BLaER1 (cell line): ENCODE data around the gene AGMAT.

Source experiments
- H3K27ac ChIP-seq: shearing (Covaris generic); formaldehyde crosslinking; 2 replicates; pipeline ENCODE4 v1.8.1; 2022
- H3K27me3 ChIP-seq: shearing (Covaris generic); formaldehyde crosslinking; 2 replicates; pipeline ENCODE4 v1.8.1; 2022
- H3K36me3 ChIP-seq: shearing (Covaris generic); formaldehyde crosslinking; 2 replicates; pipeline ENCODE4 v1.8.1; 2022
- H3K4me1 ChIP-seq: shearing (Covaris generic); formaldehyde crosslinking; 2 replicates; pipeline ENCODE4 v1.8.1; 2022
- H3K4me2 ChIP-seq: shearing (Covaris generic); formaldehyde crosslinking; 2 replicates; pipeline ENCODE4 v1.8.1; 2022
- H3K4me3 ChIP-seq: shearing (Covaris generic); formaldehyde crosslinking; 2 replicates; pipeline ENCODE4 v1.8.1; 2022
- H3K9ac ChIP-seq: shearing (Covaris generic); formaldehyde crosslinking; 2 replicates; pipeline ENCODE4 v1.8.1; 2022
- H3K9me3 ChIP-seq: shearing (Covaris generic); formaldehyde crosslinking; 2 replicates; pipeline ENCODE4 v1.8.1; 2022
- H4K20me1 ChIP-seq: shearing (Covaris generic); formaldehyde crosslinking; 2 replicates; pipeline ENCODE4 v1.8.1; 2022
- Cebpa-rat ChIP-seq: shearing (Covaris generic); IDR thresholded peaks from 2 replicates; pipeline ENCODE4 v1.8.1; 2022

The AGMAT gene

DNA sequence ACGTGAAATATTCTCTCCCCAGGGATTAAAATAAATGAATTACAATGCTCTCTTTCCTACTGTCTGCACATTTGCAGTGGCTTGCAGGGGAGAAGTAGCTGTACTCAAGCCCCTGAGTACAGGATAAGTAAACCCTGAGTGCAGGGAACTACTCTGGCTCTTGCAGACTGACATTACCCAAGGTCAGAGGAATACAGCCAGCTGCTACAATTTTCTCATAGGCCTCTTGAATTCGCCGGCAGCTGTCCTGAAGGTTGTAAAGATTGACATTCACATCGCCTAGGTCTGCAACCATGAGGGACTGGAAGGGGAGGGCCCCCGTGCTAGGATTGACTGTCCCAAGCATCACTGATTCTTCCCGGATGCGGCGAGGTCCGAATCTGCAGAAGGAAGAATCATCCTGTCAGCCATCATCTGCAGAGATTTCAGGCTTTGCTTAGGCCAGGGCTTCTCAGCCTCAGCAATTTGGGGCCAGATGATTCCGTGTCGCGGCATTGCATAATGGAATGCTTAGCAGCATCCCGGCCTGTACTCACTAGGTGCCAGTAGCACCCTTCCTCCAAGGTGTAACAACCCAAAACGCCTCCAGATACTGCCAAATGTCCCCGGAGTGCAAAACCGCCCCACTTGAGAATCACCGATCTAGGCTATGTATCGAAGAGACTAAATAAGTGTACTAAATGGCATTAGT, 1.7 kb downstream of the AGMAT start:
- Histone ChIP-seq H3K9me3 (0 out of 2 replicates have a peak, but pooled peaks cover 2% of the 10 kb centered on the region), H3K36me3 (peaks cover 3% of the 10 kb centered on the region; the same call in 1 of the 2 replicates), H3K4me2 (no peak overlapping the region), H3K27ac (no peak overlapping the region), H3K27me3 (peaks cover 18% of the 10 kb centered on the region), H3K4me3 (no peak overlapping the region), H4K20me1 (no peaks in the 10 kb centered on the region), H3K9ac (no peak overlapping the region), H3K4me1 (peaks cover 23% of the 10 kb centered on the region)
- TF ChIP-seq Cebpa-rat, result no peak

DNA sequence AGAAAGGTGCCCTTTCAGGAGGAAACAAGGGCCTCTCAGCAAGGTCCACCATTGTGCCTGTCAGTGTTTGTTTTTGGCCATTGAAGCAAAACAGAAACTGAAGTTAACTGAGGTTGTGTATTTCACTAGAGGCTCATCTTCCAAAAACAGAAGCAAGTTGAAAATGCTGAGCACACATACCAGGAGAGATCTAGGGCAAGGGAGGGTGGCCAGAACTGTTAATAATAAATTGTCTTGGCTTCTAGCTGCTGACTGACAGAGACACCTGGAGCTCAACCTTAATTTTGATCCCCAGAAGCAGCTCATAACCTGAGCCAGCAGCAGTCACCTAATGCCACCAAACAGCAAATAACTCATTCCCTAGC, 5.2 kb downstream of the AGMAT start:
- H3K27ac ChIP-seq, result no peak overlapping the region
- H3K36me3 ChIP-seq, result no peaks in the 10 kb centered on the region
- no peak overlapping the region for H3K9ac ChIP-seq
- H3K9me3 ChIP-seq, result no peaks in the 10 kb centered on the region
- peaks cover 9% of the 10 kb centered on the region for H3K27me3 ChIP-seq
- TF ChIP-seq Cebpa-rat, result no peak
- H3K4me2 ChIP-seq, result peak overlapping the region; percentile 7; the same call in 1 of the 2 replicates
- H3K4me3 ChIP-seq, result no peak overlapping the region
- no peaks in the 10 kb centered on the region for H4K20me1 ChIP-seq
- H3K4me1 ChIP-seq, result peaks cover 27% of the 10 kb centered on the region

DNA sequence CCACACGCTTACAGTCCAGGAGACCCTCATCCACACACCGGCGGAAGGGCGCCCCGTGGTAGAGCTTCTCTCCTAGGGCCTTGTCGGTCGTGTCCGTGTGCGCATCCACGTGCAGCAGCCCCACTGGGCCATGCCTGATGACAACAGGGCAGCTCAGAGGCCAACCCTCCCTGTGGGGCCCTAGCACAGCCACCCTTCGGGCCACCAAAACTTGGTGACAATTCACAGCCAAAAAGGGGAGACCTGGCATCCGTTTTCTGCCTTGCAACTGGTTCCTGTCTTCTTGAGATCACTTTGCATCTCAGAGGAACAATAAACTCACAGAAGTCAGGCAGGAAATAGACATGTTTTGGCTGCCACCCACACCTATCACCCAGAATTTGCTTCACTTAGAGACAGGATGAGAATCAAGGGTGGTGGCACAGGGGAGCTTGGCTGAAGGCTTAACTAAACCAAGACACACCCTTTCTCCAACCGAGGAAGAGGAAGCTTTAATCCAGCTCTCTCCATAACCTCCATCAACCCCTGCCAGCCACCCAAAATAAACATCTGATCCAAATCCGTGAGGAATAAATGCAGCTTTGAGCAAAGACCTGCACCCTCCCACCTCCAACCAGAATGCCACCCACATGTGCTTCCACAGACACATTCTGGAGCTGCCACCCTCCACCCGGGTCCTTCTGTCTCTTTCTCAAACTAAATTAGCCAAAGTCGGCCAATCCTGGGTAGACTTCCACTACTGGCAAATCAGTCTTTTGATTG, 5.7 kb downstream of the AGMAT start:
- Histone ChIP-seq H3K4me2 (peak overlapping the region; percentile 7; the same call in 1 of the 2 replicates), H3K36me3 (no peaks in the 10 kb centered on the region), H4K20me1 (no peaks in the 10 kb centered on the region), H3K9me3 (no peaks in the 10 kb centered on the region), H3K9ac (no peak overlapping the region), H3K4me3 (no peak overlapping the region), H3K27me3 (peaks cover 4% of the 10 kb centered on the region), H3K4me1 (peaks cover 21% of the 10 kb centered on the region), H3K27ac (no peak overlapping the region)
- TF ChIP-seq Cebpa-rat, result no peak

DNA sequence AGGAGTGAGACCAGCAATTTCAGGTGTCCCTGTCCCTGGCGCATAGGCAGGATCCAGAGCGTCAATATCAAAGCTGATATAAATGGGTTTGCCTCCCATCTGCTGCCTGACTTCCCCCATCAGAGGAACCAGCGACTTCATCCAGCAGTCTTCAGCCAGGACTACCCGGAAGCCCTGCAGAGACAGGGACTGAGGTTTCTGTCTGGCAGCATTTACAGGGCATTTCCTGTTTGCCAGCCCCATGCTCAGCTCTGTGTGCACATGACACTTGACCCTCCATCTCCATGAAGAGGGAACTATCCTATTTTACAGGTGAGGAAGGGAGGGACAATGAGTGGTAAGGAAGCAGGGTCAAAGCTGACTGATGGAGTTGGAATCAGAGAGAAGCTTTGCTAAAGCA, 7.2 kb downstream of the AGMAT start:
- peaks cover 29% of the 10 kb centered on the region for H3K4me1 ChIP-seq
- no peaks in the 10 kb centered on the region for H3K9me3 ChIP-seq
- no peaks in the 10 kb centered on the region for H4K20me1 ChIP-seq
- H3K27ac ChIP-seq, result no peak overlapping the region
- peak overlapping the region; percentile 13; the same call in 1 of the 2 replicates for H3K4me2 ChIP-seq
- no peak for TF ChIP-seq Cebpa-rat
- H3K4me3 ChIP-seq, result no peak overlapping the region
- H3K27me3 ChIP-seq, result no peaks in the 10 kb centered on the region
- no peaks in the 10 kb centered on the region for H3K36me3 ChIP-seq
- H3K9ac ChIP-seq, result no peak overlapping the region

DNA sequence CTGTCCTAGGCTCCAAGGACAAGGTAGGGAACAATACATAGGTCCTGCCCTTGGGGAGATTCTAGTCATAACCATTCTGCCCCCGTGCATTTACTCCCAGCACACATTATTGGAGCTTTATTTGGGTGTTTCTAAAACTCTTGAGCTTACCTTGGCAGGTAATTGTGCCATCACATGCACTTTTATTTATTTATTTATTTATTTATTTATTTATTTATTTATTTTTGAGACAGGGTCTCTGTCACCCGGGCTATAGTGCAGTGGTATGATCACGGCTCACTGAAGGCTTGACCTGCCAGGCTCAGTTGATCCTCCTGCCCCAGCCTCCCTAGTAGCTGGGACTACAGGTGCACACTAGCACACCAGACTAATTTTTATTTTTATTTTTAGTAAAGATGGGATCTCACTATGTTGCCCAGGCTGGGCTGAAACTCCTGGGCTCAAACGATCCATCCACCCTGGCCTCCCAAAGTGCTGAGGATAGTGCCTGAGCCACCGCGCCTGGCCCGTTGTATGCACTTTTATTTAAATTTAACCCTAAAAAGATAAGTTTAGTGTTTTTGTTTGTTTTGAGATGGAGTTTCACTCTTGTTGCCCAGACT, 9.2 kb downstream of the AGMAT start:
- H3K9me3 ChIP-seq, result no peaks in the 10 kb centered on the region
- peaks cover 2% of the 10 kb centered on the region; the same call in 1 of the 2 replicates for H3K36me3 ChIP-seq
- no peaks in the 10 kb centered on the region for H4K20me1 ChIP-seq
- no peak for TF ChIP-seq Cebpa-rat
- H3K9ac ChIP-seq, result no peak overlapping the region
- H3K27me3 ChIP-seq, result no peaks in the 10 kb centered on the region
- no peak overlapping the region for H3K27ac ChIP-seq
- no peak overlapping the region for H3K4me2 ChIP-seq
- H3K4me3 ChIP-seq, result no peak overlapping the region
- peaks cover 49% of the 10 kb centered on the region for H3K4me1 ChIP-seq

DNA sequence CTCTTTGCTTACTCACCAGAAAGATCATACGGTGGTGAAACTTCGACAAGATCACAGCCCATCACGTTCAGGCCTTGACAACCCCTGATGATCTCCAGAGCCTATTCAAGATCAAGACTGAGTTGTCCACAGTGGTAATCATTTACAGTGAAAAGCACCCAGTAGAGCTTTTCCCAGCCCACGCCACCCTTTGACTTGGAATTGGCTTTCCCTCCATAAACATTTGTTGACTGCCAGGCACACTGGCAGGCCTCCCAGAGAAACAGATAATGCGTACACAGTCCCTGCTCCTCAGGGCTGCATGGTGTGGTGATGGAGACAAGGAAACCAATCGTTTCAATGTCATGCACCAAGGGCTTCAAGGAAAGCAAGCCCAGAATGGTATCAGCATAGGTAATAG, 10.1 kb downstream of the AGMAT start:
- no peak overlapping the region for H3K9ac ChIP-seq
- no peak overlapping the region for H3K27ac ChIP-seq
- no peaks in the 10 kb centered on the region for H4K20me1 ChIP-seq
- no peak for TF ChIP-seq Cebpa-rat
- H3K4me1 ChIP-seq, result peaks cover 53% of the 10 kb centered on the region
- H3K27me3 ChIP-seq, result no peaks in the 10 kb centered on the region
- H3K4me2 ChIP-seq, result no peak overlapping the region
- no peak overlapping the region for H3K4me3 ChIP-seq
- H3K36me3 ChIP-seq, result peaks cover 9% of the 10 kb centered on the region
- H3K9me3 ChIP-seq, result no peaks in the 10 kb centered on the region

DNA sequence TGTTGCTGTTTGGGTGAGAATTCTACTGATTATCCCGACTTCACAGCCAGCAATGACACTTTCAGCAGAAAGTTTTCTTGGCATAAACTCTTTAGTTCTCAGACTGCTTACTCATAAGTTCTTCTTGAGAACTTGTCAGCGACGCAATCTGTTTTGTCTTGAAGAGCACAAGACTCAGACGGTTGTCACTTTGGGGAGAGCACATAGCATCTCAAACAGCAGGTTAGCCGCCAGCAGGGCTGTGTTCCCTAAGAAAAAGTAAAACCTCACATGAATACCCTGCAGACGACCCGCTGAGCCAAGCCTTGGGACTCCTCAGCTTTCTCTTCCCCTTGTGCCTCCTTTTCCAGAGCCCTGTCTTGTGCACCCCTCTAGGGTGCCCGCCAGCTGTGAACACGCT, 11.4 kb downstream of the AGMAT start:
- no peak overlapping the region for H3K9ac ChIP-seq
- peaks cover 22% of the 10 kb centered on the region for H3K36me3 ChIP-seq
- no peak overlapping the region for H3K4me2 ChIP-seq
- H3K9me3 ChIP-seq, result no peaks in the 10 kb centered on the region
- no peaks in the 10 kb centered on the region for H3K27me3 ChIP-seq
- H3K27ac ChIP-seq, result no peak overlapping the region
- no peak for TF ChIP-seq Cebpa-rat
- no peak overlapping the region for H3K4me3 ChIP-seq
- peaks cover 42% of the 10 kb centered on the region for H3K4me1 ChIP-seq
- H4K20me1 ChIP-seq, result no peaks in the 10 kb centered on the region

DNA sequence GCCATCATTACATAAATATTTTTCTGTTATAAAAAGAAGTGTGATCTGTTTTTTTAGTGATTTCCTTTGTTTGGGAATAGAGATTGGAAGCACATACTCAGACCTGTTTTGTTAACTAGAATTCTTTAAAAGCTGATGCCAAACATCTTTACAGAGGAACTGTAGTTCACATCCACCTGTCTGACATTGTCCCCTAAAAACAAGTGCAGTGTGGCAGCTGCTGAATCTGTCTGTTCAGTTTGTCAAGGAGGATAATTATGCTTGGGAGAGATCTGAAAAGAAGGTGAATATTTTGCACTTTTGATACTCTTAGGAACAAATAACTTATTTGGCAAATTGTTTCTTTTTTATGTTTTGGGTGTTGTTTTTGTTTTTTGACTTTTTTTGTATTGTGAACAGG, 13.6 kb downstream of the AGMAT start:
- peak overlapping the region; percentile 68 for H3K4me2 ChIP-seq
- H4K20me1 ChIP-seq, result no peaks in the 10 kb centered on the region
- H3K27me3 ChIP-seq, result no peaks in the 10 kb centered on the region
- H3K9me3 ChIP-seq, result no peaks in the 10 kb centered on the region
- no peak overlapping the region for H3K9ac ChIP-seq
- no peak for TF ChIP-seq Cebpa-rat
- peaks cover 44% of the 10 kb centered on the region for H3K36me3 ChIP-seq
- peak overlapping the region; percentile 66 for H3K27ac ChIP-seq
- peaks cover 35% of the 10 kb centered on the region for H3K4me1 ChIP-seq
- no peak overlapping the region for H3K4me3 ChIP-seq

DNA sequence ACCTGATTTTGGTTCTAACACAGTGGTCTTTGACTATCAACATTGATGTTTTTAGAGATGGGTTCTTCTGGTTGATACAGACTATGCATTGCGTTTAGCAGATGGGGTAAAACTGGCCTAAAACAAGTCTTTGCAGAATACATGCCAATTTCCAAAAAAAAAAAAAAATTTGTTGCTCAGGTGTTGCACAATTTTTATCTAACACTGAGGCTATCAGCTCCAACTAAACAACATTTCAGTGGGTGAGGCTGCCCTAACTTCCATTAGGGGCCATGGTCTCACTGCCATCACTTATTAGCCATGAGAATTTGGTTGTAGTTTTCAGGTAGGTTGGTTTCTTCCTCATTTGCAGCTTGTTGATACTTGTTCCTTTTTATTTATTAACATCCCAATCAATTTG, 14.0 kb downstream of the AGMAT start:
- H3K4me3 ChIP-seq, result no peak overlapping the region
- H4K20me1 ChIP-seq, result no peaks in the 10 kb centered on the region
- peaks cover 35% of the 10 kb centered on the region for H3K4me1 ChIP-seq
- H3K9me3 ChIP-seq, result no peaks in the 10 kb centered on the region
- peak overlapping the region; percentile 68 for H3K4me2 ChIP-seq
- no peak for TF ChIP-seq Cebpa-rat
- H3K27me3 ChIP-seq, result no peaks in the 10 kb centered on the region
- no peak overlapping the region for H3K9ac ChIP-seq
- H3K27ac ChIP-seq, result peak overlapping the region; percentile 66
- peaks cover 48% of the 10 kb centered on the region for H3K36me3 ChIP-seq
